Measurements from ENCODE around the gene EHMT1.

- no peak for TF ChIP-seq ZNF274 (IDR thresholded peaks at IDR 0.05; ENCODE audit: low read depth, low read length)
- TF ChIP-seq YY1 (IDR thresholded peaks at IDR 0.05; ENCODE audit: insufficient read depth, insufficient read length) = no peak
- TF ChIP-seq SUZ12 (IDR thresholded peaks at IDR 0.05; ENCODE audit: extremely low read depth, insufficient read depth, insufficient read length) = no peak
Observed at GRCh38 chr9:137638680-137639079, 19.9 kb downstream of the EHMT1 start.

Data from NT2/D1 (cell line).